Measurements from ENCODE around the gene KIAA0753. TPM values are rescaled to one million over a fixed set of nuclear protein-coding genes. Genes with fewer than 3 reads are reported as not detected.

KIAA0753 gene
- 21.3 TPM for polyA plus RNA-seq (2013)

DNA sequence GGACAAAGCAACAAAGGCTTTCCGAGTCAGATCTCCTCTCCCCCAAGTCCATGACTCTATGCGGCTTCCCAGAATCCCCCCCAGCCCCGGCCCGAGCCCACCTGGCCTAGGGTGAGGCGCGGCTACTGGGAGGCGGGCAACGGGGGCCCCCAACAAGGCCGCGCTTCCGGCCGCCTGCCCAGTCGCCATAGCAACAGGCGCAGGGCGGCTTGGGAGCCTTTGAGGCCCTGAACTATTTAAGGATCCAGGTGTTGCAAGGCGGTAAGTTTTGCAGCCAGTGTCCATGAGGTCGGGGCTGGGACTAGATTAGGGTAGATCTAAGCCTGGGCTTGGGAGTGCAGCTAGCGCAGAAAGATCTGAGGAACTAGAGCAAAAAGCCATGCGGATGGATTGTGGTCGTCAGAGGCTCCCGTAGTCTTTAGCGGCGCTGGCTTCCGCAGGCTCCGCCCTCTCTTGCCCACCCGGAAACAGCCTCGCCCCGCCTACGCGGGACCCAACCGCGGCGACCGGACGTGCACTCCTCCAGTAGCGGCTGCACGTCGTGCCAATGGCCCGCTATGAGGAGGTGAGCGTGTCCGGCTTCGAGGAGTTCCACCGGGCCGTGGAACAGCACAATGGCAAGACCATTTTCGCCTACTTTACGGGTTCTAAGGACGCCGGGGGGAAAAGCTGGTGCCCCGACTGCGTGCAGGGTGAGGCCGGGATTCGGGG is at the start of gene KIAA0753, which contains the start of gene TXNDC17:
Gene KIAA0753, minus strand, starts transcription at position 176 of the 711 bp plus-strand sequence. CDS start 5,608 bp downstream, outside the sequence.
Gene TXNDC17, plus strand, starts transcription at position 525 of the 711 bp plus-strand sequence. Its CDS starts 23 bp downstream, at position 548.
- DNase-seq, result peak; percentile 88 to 90 (median 89)
- peaks cover 7 to 38% (median 31%) of the 10 kb centered on the region in 4 experiments for H3K4me1 ChIP-seq (ENCODE audit: control extremely low read depth in 1 of 4, control insufficient read depth in 4 of 4, insufficient read depth in 4 of 4, low read length in 3 of 4)
- peak within 1 kb of the TSS; percentile 88 to 97 (median 90) for H3K4me3 ChIP-seq (ENCODE audit: control insufficient read depth in 1 of 7, extremely low read depth in 1 of 7, insufficient read depth in 4 of 7, low read depth in 2 of 7, low read length in 6 of 7)
- ChIA-PET CTCF (interaction anchor here (1.7 kb wide), 1 partner anchor 10 kb away, joined by 5 read pairs; no protein-coding TSS in a partner anchor), POLR2A (no interaction called here)
- H3K27me3 ChIP-seq (replicated peaks in 2 of 5; ENCODE audit: control insufficient read depth in 4 of 5, insufficient read depth in 5 of 5, low read length in 4 of 5), result no peaks in the 10 kb centered on the region
- H3K9me3 ChIP-seq (ENCODE audit: control extremely low read depth in 1 of 5, control insufficient read depth in 4 of 5, insufficient read depth in 2 of 5, low read depth in 1 of 5, low read length in 4 of 5), result no peaks in the 10 kb centered on the region
- peaks cover 4 to 20% (median 13%) of the 10 kb centered on the region in 4 experiments for H3K36me3 ChIP-seq (ENCODE audit: control insufficient read depth in 4 of 4, insufficient read depth in 4 of 4, low read length in 3 of 4)
- WGBS (ENCODE audit: insufficient coverage), result 0% methylated on average over 49 of the region's 52 CpGs
- peak within 1 kb of the TSS; percentile 77 to 91 for H3K27ac ChIP-seq (ENCODE audit: insufficient read depth in 1 of 2, low read depth in 1 of 2, low read length in 2 of 2, poor library complexity in 1 of 2, severe bottlenecking in 2 of 2)

GRCh38 chr17:6688944-6689343 is 48.4 kb upstream of the KIAA0753 start:
- POLR2A ChIA-PET, result interaction anchor here (0.6 kb wide), 1 partner anchor 98 kb away, joined by 5 read pairs; no protein-coding TSS in a partner anchor

GRCh38 chr17:6686026-6686425 is 45.5 kb upstream of the KIAA0753 start:
- ChIA-PET POLR2A (no interaction called here), CTCF (no interaction called here)
- Histone ChIP-seq H3K27ac (ENCODE audit: insufficient read depth in 1 of 2, low read depth in 1 of 2, low read length in 2 of 2, poor library complexity in 1 of 2, severe bottlenecking in 2 of 2) (no peak overlapping the region), H3K4me1 (ENCODE audit: control extremely low read depth in 1 of 4, control insufficient read depth in 4 of 4, insufficient read depth in 4 of 4, low read length in 3 of 4) (no peaks in the 10 kb centered on the region), H3K27me3 (replicated peaks in 2 of 5; ENCODE audit: control insufficient read depth in 4 of 5, insufficient read depth in 5 of 5, low read length in 4 of 5) (peaks cover 0 to 26% (median 8%) of the 10 kb centered on the region in 5 experiments), H3K9me3 (ENCODE audit: control extremely low read depth in 1 of 5, control insufficient read depth in 4 of 5, insufficient read depth in 2 of 5, low read depth in 1 of 5, low read length in 4 of 5) (no peaks in the 10 kb centered on the region), H3K4me3 (ENCODE audit: control insufficient read depth in 1 of 7, extremely low read depth in 1 of 7, insufficient read depth in 4 of 7, low read depth in 2 of 7, low read length in 6 of 7) (no peak overlapping the region), H3K36me3 (ENCODE audit: control insufficient read depth in 4 of 4, insufficient read depth in 4 of 4, low read length in 3 of 4) (no peaks in the 10 kb centered on the region)
- 100% methylated on average over 4 of the region's 4 CpGs for WGBS (ENCODE audit: insufficient coverage)
- no peak for DNase-seq

More at GRCh38 chr17:6688944-6689343, 48.4 kb upstream of the KIAA0753 start:
- Histone ChIP-seq H3K4me3 (ENCODE audit: control insufficient read depth in 1 of 7, extremely low read depth in 1 of 7, insufficient read depth in 4 of 7, low read depth in 2 of 7, low read length in 6 of 7) (no peak overlapping the region), H3K9me3 (ENCODE audit: control extremely low read depth in 1 of 5, control insufficient read depth in 4 of 5, insufficient read depth in 2 of 5, low read depth in 1 of 5, low read length in 4 of 5) (no peaks in the 10 kb centered on the region), H3K4me1 (ENCODE audit: control extremely low read depth in 1 of 4, control insufficient read depth in 4 of 4, insufficient read depth in 4 of 4, low read length in 3 of 4) (no peaks in the 10 kb centered on the region), H3K27me3 (replicated peaks in 2 of 5; ENCODE audit: control insufficient read depth in 4 of 5, insufficient read depth in 5 of 5, low read length in 4 of 5) (peaks cover 0 to 13% (median 10%) of the 10 kb centered on the region in 5 experiments), H3K36me3 (ENCODE audit: control insufficient read depth in 4 of 4, insufficient read depth in 4 of 4, low read length in 3 of 4) (no peaks in the 10 kb centered on the region), H3K27ac (ENCODE audit: insufficient read depth in 1 of 2, low read depth in 1 of 2, low read length in 2 of 2, poor library complexity in 1 of 2, severe bottlenecking in 2 of 2) (no peak overlapping the region)
- CTCF ChIA-PET, result no interaction called here
- DNase-seq, result no peak
- 100% methylated on average over 3 of the region's 9 CpGs for WGBS (ENCODE audit: insufficient coverage)

DNA sequence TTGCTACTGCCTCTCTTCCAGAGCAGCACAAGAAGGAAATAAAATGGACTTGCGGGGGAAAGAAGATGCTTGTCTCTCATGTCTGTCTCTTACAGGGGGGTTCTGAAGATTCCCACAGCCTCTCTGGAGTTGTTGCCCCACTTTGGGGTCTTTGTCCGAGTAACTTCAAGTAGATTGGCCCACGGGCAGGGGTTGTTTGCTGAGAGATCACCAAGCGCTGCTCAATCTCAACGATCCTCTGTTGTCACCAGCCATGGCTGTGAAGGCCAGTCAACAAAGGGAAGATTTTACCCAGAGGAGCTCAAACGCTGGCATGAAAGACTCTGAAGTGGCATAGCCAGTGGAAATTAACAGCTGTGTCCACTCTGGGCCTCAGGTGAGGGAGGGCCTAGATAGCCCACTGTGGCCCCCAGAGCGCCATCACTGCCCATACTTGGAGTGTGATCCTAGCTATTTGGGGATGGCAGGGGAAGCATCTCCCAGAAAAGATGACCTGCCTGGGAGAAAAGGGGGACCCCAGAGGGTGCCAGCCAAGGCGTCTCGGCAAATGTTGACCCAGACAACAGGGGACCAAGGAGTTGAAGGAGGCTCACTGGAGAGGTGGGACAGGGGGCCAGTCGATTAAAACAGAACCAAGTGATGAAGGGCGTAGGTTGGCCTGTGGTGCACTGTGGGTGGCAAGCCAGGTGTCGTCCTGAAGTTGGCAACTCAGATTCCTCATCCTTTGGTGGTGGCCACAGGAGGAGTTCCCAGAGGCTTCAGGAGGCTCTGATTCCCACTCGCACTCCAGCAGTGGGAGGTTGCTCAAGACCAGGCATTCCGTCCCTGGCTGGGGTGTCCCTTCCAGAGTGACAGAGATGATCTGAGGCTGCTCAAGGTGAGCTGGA is 44.6 kb upstream of the KIAA0753 start:
- ChIA-PET POLR2A (no interaction called here), CTCF (interaction anchor here (1.2 kb wide), 1 partner anchor 14 kb away, joined by 3 read pairs; no protein-coding TSS in a partner anchor)
- WGBS (ENCODE audit: insufficient coverage), result 93% methylated on average over 11 of the region's 14 CpGs

DNA sequence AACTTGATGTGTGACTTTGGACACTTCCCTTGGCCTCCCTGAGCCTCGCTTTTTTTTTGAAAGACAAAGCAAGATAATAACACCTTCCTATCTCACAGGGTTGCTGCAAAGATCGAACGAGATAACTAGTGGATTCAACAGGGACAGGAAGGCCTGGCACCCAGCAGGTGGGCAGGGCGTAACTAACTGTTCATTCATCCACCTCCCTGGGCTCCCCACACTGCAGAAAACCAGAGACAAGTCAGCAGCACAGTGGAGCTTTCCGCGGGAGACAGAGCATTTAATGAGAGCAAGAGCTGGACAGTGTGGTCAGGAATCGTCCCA is 43.9 kb upstream of the KIAA0753 start:
- CTCF ChIA-PET, result interaction anchor here (0.9 to 1.2 kb wide), 2 partner anchors 15 to 322 kb away, joined by 3 read pairs; no protein-coding TSS in a partner anchor
- WGBS (ENCODE audit: insufficient coverage), result 92% methylated on average over 7 of the region's 7 CpGs
- POLR2A ChIA-PET, result no interaction called here

More for the DNA sequence above, 44.6 kb upstream of the KIAA0753 start:
- no peak overlapping the region for H3K27ac ChIP-seq (ENCODE audit: insufficient read depth in 1 of 2, low read depth in 1 of 2, low read length in 2 of 2, poor library complexity in 1 of 2, severe bottlenecking in 2 of 2)
- no peak for DNase-seq
- no peaks in the 10 kb centered on the region for H3K36me3 ChIP-seq (ENCODE audit: control insufficient read depth in 4 of 4, insufficient read depth in 4 of 4, low read length in 3 of 4)
- H3K4me3 ChIP-seq (ENCODE audit: control insufficient read depth in 1 of 7, extremely low read depth in 1 of 7, insufficient read depth in 4 of 7, low read depth in 2 of 7, low read length in 6 of 7), result no peak overlapping the region
- H3K4me1 ChIP-seq (ENCODE audit: control extremely low read depth in 1 of 4, control insufficient read depth in 4 of 4, insufficient read depth in 4 of 4, low read length in 3 of 4), result no peaks in the 10 kb centered on the region
- H3K27me3 ChIP-seq (replicated peaks in 2 of 5; ENCODE audit: control insufficient read depth in 4 of 5, insufficient read depth in 5 of 5, low read length in 4 of 5), result peaks cover 0 to 26% (median 10%) of the 10 kb centered on the region in 5 experiments
- no peaks in the 10 kb centered on the region for H3K9me3 ChIP-seq (ENCODE audit: control extremely low read depth in 1 of 5, control insufficient read depth in 4 of 5, insufficient read depth in 2 of 5, low read depth in 1 of 5, low read length in 4 of 5)

DNA sequence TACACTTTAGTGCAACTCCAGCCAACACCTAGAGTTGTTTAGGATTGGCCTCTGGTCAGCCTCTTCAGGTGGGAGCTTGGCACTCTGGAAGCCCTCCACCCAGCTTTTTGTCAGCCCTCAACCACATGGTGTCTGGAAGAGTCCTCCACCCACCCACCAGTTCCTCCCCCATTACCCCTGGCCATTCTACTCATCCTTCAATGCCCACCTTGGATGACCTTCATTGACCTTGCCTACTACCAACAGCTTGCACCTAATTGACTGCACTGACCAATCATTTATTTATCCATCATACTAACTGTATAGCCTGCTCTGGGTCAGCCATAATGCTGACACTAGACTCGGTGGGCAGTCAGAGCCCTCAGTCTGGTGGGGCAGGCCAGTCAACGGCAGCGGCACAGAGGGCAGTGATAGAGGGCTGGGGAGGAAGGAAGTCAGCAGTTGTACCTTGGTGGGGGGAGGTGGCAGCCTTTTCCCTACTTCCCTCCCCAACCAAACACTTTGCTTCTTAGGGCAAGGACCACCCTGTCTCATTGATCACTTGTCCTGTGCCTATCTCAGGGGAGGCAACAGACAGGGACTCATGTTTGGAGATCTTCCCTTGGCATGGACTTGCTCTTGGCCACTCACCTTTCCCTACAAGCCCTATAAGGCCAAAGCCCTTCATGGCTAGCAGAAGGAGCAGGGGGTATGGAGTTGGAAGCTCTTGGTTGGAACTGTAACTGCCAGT is 43.4 kb upstream of the KIAA0753 start:
- POLR2A ChIA-PET, result no interaction called here
- CTCF ChIA-PET, result interaction anchor here (0.9 kb wide), 1 partner anchor 322 kb away, joined by 3 read pairs; no protein-coding TSS in a partner anchor
- Histone ChIP-seq H3K9me3 (ENCODE audit: control extremely low read depth in 1 of 5, control insufficient read depth in 4 of 5, insufficient read depth in 2 of 5, low read depth in 1 of 5, low read length in 4 of 5) (no peaks in the 10 kb centered on the region), H3K4me3 (ENCODE audit: control insufficient read depth in 1 of 7, extremely low read depth in 1 of 7, insufficient read depth in 4 of 7, low read depth in 2 of 7, low read length in 6 of 7) (no peak overlapping the region), H3K27ac (ENCODE audit: insufficient read depth in 1 of 2, low read depth in 1 of 2, low read length in 2 of 2, poor library complexity in 1 of 2, severe bottlenecking in 2 of 2) (no peak overlapping the region), H3K27me3 (replicated peaks in 2 of 5; ENCODE audit: control insufficient read depth in 4 of 5, insufficient read depth in 5 of 5, low read length in 4 of 5) (peaks cover 0 to 27% (median 16%) of the 10 kb centered on the region in 5 experiments), H3K36me3 (ENCODE audit: control insufficient read depth in 4 of 4, insufficient read depth in 4 of 4, low read length in 3 of 4) (no peaks in the 10 kb centered on the region), H3K4me1 (ENCODE audit: control extremely low read depth in 1 of 4, control insufficient read depth in 4 of 4, insufficient read depth in 4 of 4, low read length in 3 of 4) (no peaks in the 10 kb centered on the region)
- WGBS (ENCODE audit: insufficient coverage), result no CpG with 5 or more reads among the region's 3 CpGs
- DNase-seq, result no peak

More for the DNA sequence above, 43.9 kb upstream of the KIAA0753 start:
- no peak overlapping the region for H3K4me3 ChIP-seq (ENCODE audit: control insufficient read depth in 1 of 7, extremely low read depth in 1 of 7, insufficient read depth in 4 of 7, low read depth in 2 of 7, low read length in 6 of 7)
- H3K27ac ChIP-seq (ENCODE audit: insufficient read depth in 1 of 2, low read depth in 1 of 2, low read length in 2 of 2, poor library complexity in 1 of 2, severe bottlenecking in 2 of 2), result no peak overlapping the region
- H3K4me1 ChIP-seq (ENCODE audit: control extremely low read depth in 1 of 4, control insufficient read depth in 4 of 4, insufficient read depth in 4 of 4, low read length in 3 of 4), result no peaks in the 10 kb centered on the region
- H3K27me3 ChIP-seq (replicated peaks in 2 of 5; ENCODE audit: control insufficient read depth in 4 of 5, insufficient read depth in 5 of 5, low read length in 4 of 5), result peaks cover 0 to 26% (median 12%) of the 10 kb centered on the region in 5 experiments
- no peaks in the 10 kb centered on the region for H3K9me3 ChIP-seq (ENCODE audit: control extremely low read depth in 1 of 5, control insufficient read depth in 4 of 5, insufficient read depth in 2 of 5, low read depth in 1 of 5, low read length in 4 of 5)
- no peaks in the 10 kb centered on the region for H3K36me3 ChIP-seq (ENCODE audit: control insufficient read depth in 4 of 4, insufficient read depth in 4 of 4, low read length in 3 of 4)
- no peak for DNase-seq

All from common myeloid progenitor, CD34-positive (primary cell).